ENCODE data around the gene PPA1.
A peak's percentile ranks its signal among the peaks of the same experiment; 100 is the strongest.
"Not testable (repeated sequence)": the region's sequence is repeated elsewhere in the genome, so short reads cannot be mapped to it uniquely, and the experiment has no call there.

The PPA1 gene

GRCh38 chr10:70241081-70241480 lies 7.9 kb upstream of the PPA1 start:
- in situ Hi-C loops (cut with MboI; ENCODE audit: low pct_unique_long_range_greater_than_20kb, low sequenced_read_pairs, unreplicated experiment) = no loop called here
- no peak for TF ChIP-seq CTCF (IDR thresholded peaks at IDR 0.05; ENCODE audit: extremely low read depth, insufficient read depth, missing control alignments)
- DNase-seq (ENCODE audit: low spot score) = no peak

- DNase-seq (ENCODE audit: low spot score); in situ Hi-C loops (cut with MboI; ENCODE audit: low pct_unique_long_range_greater_than_20kb, low sequenced_read_pairs, unreplicated experiment): not testable (repeated sequence)
Observed at GRCh38 chr10:70239986-70240385, 6.8 kb upstream of the PPA1 start.

GRCh38 chr10:70239077-70239976 lies 6.1 kb upstream of the PPA1 start:
- in situ Hi-C loops (cut with MboI; ENCODE audit: low pct_unique_long_range_greater_than_20kb, low sequenced_read_pairs, unreplicated experiment); DNase-seq (ENCODE audit: low spot score): not testable (repeated sequence)

- DNase-seq (ENCODE audit: low spot score); in situ Hi-C loops (cut with MboI; ENCODE audit: low pct_unique_long_range_greater_than_20kb, low sequenced_read_pairs, unreplicated experiment): not testable (repeated sequence)
Observed at GRCh38 chr10:70237958-70238536, 4.8 kb upstream of the PPA1 start.

- no peak for DNase-seq (ENCODE audit: low spot score)
- in situ Hi-C loops (cut with MboI; ENCODE audit: low pct_unique_long_range_greater_than_20kb, low sequenced_read_pairs, unreplicated experiment) = no loop called here
- no peak for TF ChIP-seq CTCF (IDR thresholded peaks at IDR 0.05; ENCODE audit: extremely low read depth, insufficient read depth, missing control alignments)
Observed at GRCh38 chr10:70234668-70235447, 1.6 kb upstream of the PPA1 start.

- DNase-seq (ENCODE audit: low spot score) = no peak
- no peak for TF ChIP-seq CTCF (IDR thresholded peaks at IDR 0.05; ENCODE audit: extremely low read depth, insufficient read depth, missing control alignments)
- in situ Hi-C loops (cut with MboI; ENCODE audit: low pct_unique_long_range_greater_than_20kb, low sequenced_read_pairs, unreplicated experiment) = no loop called here
Observed at GRCh38 chr10:70233939-70234300, 691 bp upstream of the PPA1 start.

GRCh38 chr10:70232859-70233108 lies 445 bp downstream of the PPA1 start:
- in situ Hi-C loops (cut with MboI; ENCODE audit: low pct_unique_long_range_greater_than_20kb, low sequenced_read_pairs, unreplicated experiment) = no loop called here
- TF ChIP-seq CTCF (IDR thresholded peaks at IDR 0.05; ENCODE audit: extremely low read depth, insufficient read depth, missing control alignments) = no peak
- DNase-seq (ENCODE audit: low spot score) = no peak

GRCh38 chr10:70232155-70232858 lies 922 bp downstream of the PPA1 start:
- DNase-seq (ENCODE audit: low spot score) = peak; percentile 36
- no peak for TF ChIP-seq CTCF (IDR thresholded peaks at IDR 0.05; ENCODE audit: extremely low read depth, insufficient read depth, missing control alignments)
- in situ Hi-C loops (cut with MboI; ENCODE audit: low pct_unique_long_range_greater_than_20kb, low sequenced_read_pairs, unreplicated experiment) = no loop called here

All from GM13977 (cell line).